Heart left ventricle (tissue), 13 donors: ENCODE results near the gene PARP1.

Experiments used
- POLR2A ChIP-seq, 2 donors: fragments of 450-650 bp; IDR thresholded peaks; one replicate each; pipeline ENCODE4 v1.6.1; 2017; ENCODE audit warnings: antibody characterized with exemption in 2 of 2, mild to moderate bottlenecking in 2 of 2, moderate library complexity in 2 of 2
- TF ChIP-seq, protein P1 (sequence below), 12 donors: fragments of 200-600 bp; sonication (generic) in 4 of 12; IDR thresholded peaks; one replicate each; pipeline versions ENCODE4 v1.5.0 to v1.8.0; 2018 to 2022; ENCODE audit warnings: antibody characterized with exemption in 12 of 12, mild to moderate bottlenecking in 5 of 12
- donor health status: ischemic (EF 13 %, LVEDD 7.1; RV severe dilation, severe dysfunction).
- donor health status: DM: no; HTN: yes; CAD: no.
- donor health status: DM: no; HTN: no; CAD: no.
- donor health status: ischemic (EF 25% LVEDD 6.9; RV normal size, moderate dysfunction).
- donor health status: ischemic (EF 25% LVEDD 5.7; RV mildly dilated, moderate dysfunction).
- donor health status: ischemic (EF 35%, LVEDD 5.7; RV mildly dilated, moderate dysfunction).
- donor health status: nonischemic (EF 11% LVEDD 7.7; RV severe dilation, severe dysfunction).
- donor health status: DM: yes; HTN: yes; CAD: no.
- donor health status: PGD.
- donor health status: ischemic (EF 29% LVEDD 5.4; RV normal size, mild dysfunction).
- donor health status: nonischemic (EF 23%, LVEDD 6.1; RV moderate dilation, normal function).

- TF ChIP-seq, protein P1, sequence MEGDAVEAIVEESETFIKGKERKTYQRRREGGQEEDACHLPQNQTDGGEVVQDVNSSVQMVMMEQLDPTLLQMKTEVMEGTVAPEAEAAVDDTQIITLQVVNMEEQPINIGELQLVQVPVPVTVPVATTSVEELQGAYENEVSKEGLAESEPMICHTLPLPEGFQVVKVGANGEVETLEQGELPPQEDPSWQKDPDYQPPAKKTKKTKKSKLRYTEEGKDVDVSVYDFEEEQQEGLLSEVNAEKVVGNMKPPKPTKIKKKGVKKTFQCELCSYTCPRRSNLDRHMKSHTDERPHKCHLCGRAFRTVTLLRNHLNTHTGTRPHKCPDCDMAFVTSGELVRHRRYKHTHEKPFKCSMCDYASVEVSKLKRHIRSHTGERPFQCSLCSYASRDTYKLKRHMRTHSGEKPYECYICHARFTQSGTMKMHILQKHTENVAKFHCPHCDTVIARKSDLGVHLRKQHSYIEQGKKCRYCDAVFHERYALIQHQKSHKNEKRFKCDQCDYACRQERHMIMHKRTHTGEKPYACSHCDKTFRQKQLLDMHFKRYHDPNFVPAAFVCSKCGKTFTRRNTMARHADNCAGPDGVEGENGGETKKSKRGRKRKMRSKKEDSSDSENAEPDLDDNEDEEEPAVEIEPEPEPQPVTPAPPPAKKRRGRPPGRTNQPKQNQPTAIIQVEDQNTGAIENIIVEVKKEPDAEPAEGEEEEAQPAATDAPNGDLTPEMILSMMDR (IDR thresholded peaks at IDR 0.05) = no peak
- TF ChIP-seq POLR2A (IDR thresholded peaks at IDR 0.05) = no peak
Measured at GRCh38 chr1:226400519-226401354, 7.2 kb downstream of the PARP1 start.
